Mucosa of descending colon (tissue), 3 donors: ENCODE data around the gene ZNF80. TPM values are rescaled to one million over a fixed set of nuclear protein-coding genes. Genes with fewer than 3 reads are reported as not detected.

ENCODE experiments used
- ATAC-seq: fragments of 200-7000 bp; cut with Tn5 transposase; one replicate; pipeline ENCODE4 v1.9.1; 2020; ENCODE audit warnings: mild to moderate bottlenecking, moderate library complexity
- DNase-seq, 3 donors: peaks; one replicate each; pipeline ENCODE4 v3.0.0-alpha.2; 2020
- H3K36me3 ChIP-seq: fragments of 200-600 bp; one replicate; pipeline ENCODE4 v1.8.0; 2021; ENCODE audit warnings: low read depth, mild to moderate bottlenecking
- H3K4me1 ChIP-seq: fragments of 200-600 bp; one replicate; pipeline ENCODE4 v1.8.0; 2021; ENCODE audit warnings: low read depth, mild to moderate bottlenecking
- H3K4me3 ChIP-seq: fragments of 200-600 bp; one replicate; pipeline ENCODE4 v1.8.0; 2021; ENCODE audit warnings: mild to moderate bottlenecking
- H3K9me3 ChIP-seq: fragments of 200-600 bp; one replicate; pipeline ENCODE4 v1.8.0; 2021; ENCODE audit warnings: mild to moderate bottlenecking
- CTCF ChIP-seq: fragments of 200-600 bp; IDR thresholded peaks from one replicate; pipeline ENCODE4 v1.8.0; 2022; ENCODE audit warnings: antibody characterized with exemption, mild to moderate bottlenecking
- intact Hi-C, 2 donors: fragments of 100-400 bp; cut with DNase I in 1 of 2; cut with micrococcal nuclease in 1 of 2; formaldehyde crosslinking; loops; one replicate each; pipeline versions ENCODE4 v1.11.0 to v1.11.1; 2022; cut with DNase I, micrococcal nuclease
- total RNA-seq, 3 donors: library from RNA; stranded (reverse); fragmentation: NEBNext Ultra II Directional in 2 of 3; extraction: Animal tissue kit (Norgen Biotek cat#: 25700) in 2 of 3; gene quantifications; one replicate each; pipeline versions ENCODE4 v1.2.1 to v1.2.4, GENCODE V29; 2021 to 2023
- donor health status: DM: no; HTN: no; CAD: no; lungs with moderate emphysema.
- donor health status: DM: no; HTN: no; CAD: no.
- donor health status: DM: no; HTN: yes; CAD: no.

ZNF80 gene
- total RNA-seq, 3 donors from 2014 or later: 0.19 TPM; not detected in 2

GRCh38 chr3:114270019-114270418, 32.6 kb upstream of the ZNF80 start:
- TF ChIP-seq CTCF: no peak
- H3K4me1 ChIP-seq: no peaks in the 10 kb centered on the region
- no peak overlapping the region for H3K4me3 ChIP-seq
- H3K36me3 ChIP-seq: no peaks in the 10 kb centered on the region
- intact Hi-C loops: no loop called here
- no peak for DNase-seq
- no peak for ATAC-seq
- no peaks in the 10 kb centered on the region for H3K9me3 ChIP-seq

GRCh38 chr3:114260152-114260551, 22.8 kb upstream of the ZNF80 start:
- no peaks in the 10 kb centered on the region for H3K36me3 ChIP-seq
- no peaks in the 10 kb centered on the region for H3K4me1 ChIP-seq
- peaks cover 7% of the 10 kb centered on the region for H3K9me3 ChIP-seq
- H3K4me3 ChIP-seq: no peak overlapping the region
- intact Hi-C loops: no loop called here
- DNase-seq (no peak), ATAC-seq (no peak)
- no peak for TF ChIP-seq CTCF

- H3K4me3 ChIP-seq: no peak overlapping the region
- no peak for TF ChIP-seq CTCF
- intact Hi-C loops: no loop called here
- H3K9me3 ChIP-seq: peaks cover 7% of the 10 kb centered on the region
- DNase-seq (no peak), ATAC-seq (no peak)
- no peaks in the 10 kb centered on the region for H3K4me1 ChIP-seq
- no peaks in the 10 kb centered on the region for H3K36me3 ChIP-seq
These were observed 22.2 kb upstream of the ZNF80 start for GRCh38 chr3:114259566-114259965.

- Histone ChIP-seq H3K4me3 (no peak overlapping the region), H3K9me3 (peaks cover 7% of the 10 kb centered on the region), H3K36me3 (no peaks in the 10 kb centered on the region), H3K4me1 (no peaks in the 10 kb centered on the region)
- ATAC-seq: no peak
- intact Hi-C loops: no loop called here
- TF ChIP-seq CTCF: no peak
- no peak for DNase-seq
These were observed 16.1 kb upstream of the ZNF80 start for GRCh38 chr3:114253505-114253904.

- DNase-seq: no peak
- TF ChIP-seq CTCF: no peak
- intact Hi-C loops: no loop called here
- Histone ChIP-seq H3K36me3 (no peaks in the 10 kb centered on the region), H3K9me3 (peaks cover 1% of the 10 kb centered on the region), H3K4me3 (no peak overlapping the region), H3K4me1 (no peaks in the 10 kb centered on the region)
- ATAC-seq: no peak
These were observed 15.6 kb upstream of the ZNF80 start for GRCh38 chr3:114252954-114253353.

- Histone ChIP-seq H3K4me3 (no peak overlapping the region), H3K9me3 (peaks cover 4% of the 10 kb centered on the region), H3K36me3 (no peaks in the 10 kb centered on the region), H3K4me1 (no peaks in the 10 kb centered on the region)
- ATAC-seq (no peak), DNase-seq (no peak)
- intact Hi-C loops: no loop called here
- no peak for TF ChIP-seq CTCF
These were observed 5.6 kb upstream of the ZNF80 start for GRCh38 chr3:114242947-114243346.
